HUES64 (cell line): ENCODE results near the gene TCF7L1.
A peak's percentile ranks its signal among the peaks of the same experiment; 100 is the strongest.
"Not testable (repeated sequence)": the region's sequence is repeated elsewhere in the genome, so short reads cannot be mapped to it uniquely, and the experiment has no call there.

ENCODE experiments used
- H3K27ac ChIP-seq: 2 replicates; pipeline ENCODE4 v1.7.0; 2013; ENCODE audit warnings: low read depth, low read length, inconsistent platforms
- H3K27me3 ChIP-seq: 2 replicates; pipeline ENCODE4 v1.6.1; 2013; ENCODE audit warnings: mild to moderate bottlenecking, low read length; ENCODE audit not compliant: insufficient read depth
- H3K36me3 ChIP-seq: 2 replicates; pipeline ENCODE4 v1.6.1; 2013; ENCODE audit warnings: mild to moderate bottlenecking, low read length; ENCODE audit not compliant: insufficient read depth
- H3K4me1 ChIP-seq: 2 replicates; pipeline ENCODE4 v1.6.1; 2013; ENCODE audit warnings: mild to moderate bottlenecking, low read length, moderate library complexity; ENCODE audit not compliant: insufficient read depth
- H3K4me3 ChIP-seq: 2 replicates; pipeline ENCODE4 v1.5.1; 2013; ENCODE audit warnings: mild to moderate bottlenecking, low read length, moderate library complexity
- H3K9ac ChIP-seq: 2 replicates; pipeline ENCODE4 v1.6.1; 2013; ENCODE audit warnings: mild to moderate bottlenecking, low read depth, low read length
- H3K9me3 ChIP-seq: 2 replicates; pipeline ENCODE4 v1.6.1; 2013; ENCODE audit warnings: low read depth, low read length; ENCODE audit not compliant: insufficient read depth
- WGBS: fragments of 150-250, 120-280 bp; methylation state at CpG from one replicate; pipeline ENCODE4 v1.1.7; 2013; ENCODE audit warnings: missing lambda C conversion rate; 5-methylcytosine and 5-hydroxymethylcytosine counted together

Gene TCF7L1

DNA sequence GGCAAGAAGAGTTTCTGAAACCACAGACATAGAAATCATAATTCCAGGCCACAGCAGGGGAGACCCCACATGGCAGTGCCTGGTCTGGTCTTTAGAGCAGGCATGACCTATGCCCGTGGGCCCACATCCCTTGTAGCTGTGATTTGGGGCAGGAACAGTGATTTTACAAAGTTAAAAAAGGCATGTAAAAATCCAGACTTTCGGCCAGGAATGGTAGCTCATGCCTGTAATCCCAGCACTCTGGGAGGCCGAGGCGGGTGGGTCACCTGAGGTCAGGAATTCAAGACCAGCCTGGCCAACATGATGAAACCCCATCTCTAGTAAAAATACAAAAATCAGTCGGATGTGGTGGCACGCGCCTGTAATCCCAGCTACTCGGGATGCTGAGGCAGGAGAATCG, 78.4 kb downstream of the TCF7L1 start:
- H3K9me3 ChIP-seq, H3K9ac ChIP-seq, H3K4me3 ChIP-seq, H3K27me3 ChIP-seq, H3K36me3 ChIP-seq, H3K27ac ChIP-seq: not testable (repeated sequence)
- H3K4me1 ChIP-seq, result peaks cover 37% of the 10 kb centered on the region
- WGBS, result 95% methylated on average over 9 of the region's 9 CpGs

GRCh38 chr2:85212841-85213240, 79.6 kb downstream of the TCF7L1 start:
- Histone ChIP-seq H3K4me1 (peaks cover 43% of the 10 kb centered on the region), H3K9ac (no peak overlapping the region), H3K4me3 (no peak overlapping the region), H3K36me3 (no peaks in the 10 kb centered on the region), H3K9me3 (no peaks in the 10 kb centered on the region), H3K27me3 (no peaks in the 10 kb centered on the region), H3K27ac (no peak overlapping the region)
- 85% methylated on average over 3 of the region's 3 CpGs for WGBS

GRCh38 chr2:85213404-85213803, 80.2 kb downstream of the TCF7L1 start:
- 91% methylated on average over 2 of the region's 2 CpGs for WGBS
- H3K4me3 ChIP-seq, result no peak overlapping the region
- no peak overlapping the region for H3K9ac ChIP-seq
- no peak overlapping the region for H3K27ac ChIP-seq
- H3K27me3 ChIP-seq, result no peaks in the 10 kb centered on the region
- peaks cover 43% of the 10 kb centered on the region for H3K4me1 ChIP-seq
- no peaks in the 10 kb centered on the region for H3K9me3 ChIP-seq
- H3K36me3 ChIP-seq, result no peaks in the 10 kb centered on the region

DNA sequence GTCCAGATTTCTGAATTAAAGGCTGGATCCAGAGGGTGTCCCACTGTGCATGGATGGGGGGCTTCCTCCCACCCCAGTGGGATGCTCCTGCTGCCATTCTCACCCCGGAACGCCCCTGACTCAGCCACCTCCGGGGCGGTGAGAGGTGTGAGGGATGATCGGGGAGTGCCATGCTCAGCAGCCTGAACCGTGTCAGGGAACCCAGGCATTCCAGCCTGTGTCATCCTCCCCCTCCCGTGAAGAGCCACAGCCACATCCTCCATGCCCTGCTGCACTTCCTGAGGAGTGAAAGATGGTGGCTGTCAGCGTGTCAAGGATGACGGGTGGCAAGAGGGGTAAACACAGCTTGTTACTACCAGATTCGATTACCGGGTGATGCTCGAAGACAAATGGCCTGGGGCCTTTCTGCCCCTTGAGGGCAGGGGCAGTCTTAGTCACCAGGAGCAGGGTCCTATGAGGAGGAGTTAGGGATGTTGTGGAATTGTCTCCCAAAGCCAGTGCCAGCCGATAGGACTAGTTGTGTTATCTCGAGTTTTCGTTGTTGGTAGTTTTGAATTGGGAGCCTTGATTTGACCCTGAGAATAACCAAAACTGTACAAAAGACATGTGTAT, 80.8 kb downstream of the TCF7L1 start:
- Histone ChIP-seq H3K4me3 (no peak overlapping the region), H3K27me3 (no peaks in the 10 kb centered on the region)

DNA sequence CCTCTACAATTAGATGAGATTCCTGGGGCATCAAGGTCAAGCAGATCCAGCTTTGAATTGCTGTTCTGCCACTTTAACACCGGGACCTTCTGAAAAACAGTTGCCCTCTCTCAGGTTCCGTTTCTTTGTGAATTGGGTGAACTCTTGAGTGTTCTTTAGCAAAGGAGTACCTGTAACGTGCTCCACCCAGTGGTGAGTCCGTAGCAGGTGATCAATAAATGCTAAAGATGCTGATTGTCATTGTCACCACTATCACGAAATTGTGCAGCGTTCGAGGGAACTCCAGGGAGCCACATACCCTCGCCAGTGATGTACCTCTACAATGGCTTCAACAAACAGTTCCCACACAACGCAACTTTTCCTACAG, 81.9 kb downstream of the TCF7L1 start:
- Histone ChIP-seq H3K27ac (peak overlapping the region; percentile 71; the same call in 1 of the 2 replicates), H3K27me3 (no peaks in the 10 kb centered on the region), H3K9me3 (no peaks in the 10 kb centered on the region), H3K4me1 (peaks cover 43% of the 10 kb centered on the region), H3K36me3 (no peaks in the 10 kb centered on the region), H3K4me3 (no peak overlapping the region), H3K9ac (peak overlapping the region; percentile 26; the same call in 1 of the 2 replicates)
- WGBS, result 52% methylated on average over 9 of the region's 9 CpGs

More for the DNA sequence above, 80.8 kb downstream of the TCF7L1 start:
- Histone ChIP-seq H3K9me3 (no peaks in the 10 kb centered on the region), H3K36me3 (no peaks in the 10 kb centered on the region), H3K4me1 (peaks cover 43% of the 10 kb centered on the region), H3K27ac (no peak overlapping the region), H3K9ac (no peak overlapping the region)
- 87% methylated on average over 15 of the region's 15 CpGs for WGBS

- Histone ChIP-seq H3K4me3 (no peak overlapping the region), H3K27ac (peak overlapping the region; percentile 83), H3K27me3 (no peaks in the 10 kb centered on the region), H3K9ac (peak overlapping the region; percentile 50), H3K4me1 (peaks cover 43% of the 10 kb centered on the region), H3K9me3 (no peaks in the 10 kb centered on the region), H3K36me3 (no peaks in the 10 kb centered on the region)
- WGBS, result 54% methylated on average over 16 of the region's 18 CpGs
These were observed 82.5 kb downstream of the TCF7L1 start for GRCh38 chr2:85215448-85216401.

DNA sequence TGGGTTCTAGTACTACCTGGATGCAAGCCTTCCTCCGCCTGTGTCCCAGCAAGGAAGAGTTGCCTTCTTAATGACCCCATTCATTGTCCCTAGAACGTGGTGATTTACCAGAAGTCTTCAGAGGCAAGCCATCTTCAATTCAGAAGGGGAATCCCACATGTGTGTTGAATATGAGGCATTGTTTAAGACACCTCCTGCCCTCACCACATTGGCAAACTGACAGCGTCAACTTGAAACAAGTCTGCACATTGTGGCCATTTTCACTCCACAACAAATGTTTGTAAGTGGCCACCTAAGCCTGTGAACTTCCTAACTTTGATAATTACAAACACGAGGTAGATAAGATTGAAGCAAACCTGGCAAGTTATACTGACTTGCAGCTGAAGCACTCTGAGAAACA, 83.7 kb downstream of the TCF7L1 start:
- 77% methylated on average over 4 of the region's 4 CpGs for WGBS
- H3K9me3 ChIP-seq, result no peaks in the 10 kb centered on the region
- no peak overlapping the region for H3K4me3 ChIP-seq
- H3K9ac ChIP-seq, result no peak overlapping the region
- H3K36me3 ChIP-seq, result no peaks in the 10 kb centered on the region
- H3K4me1 ChIP-seq, result peaks cover 43% of the 10 kb centered on the region
- no peaks in the 10 kb centered on the region for H3K27me3 ChIP-seq
- no peak overlapping the region for H3K27ac ChIP-seq

- H3K9me3 ChIP-seq, result no peaks in the 10 kb centered on the region
- WGBS, result 91% methylated on average over 6 of the region's 8 CpGs
- no peak overlapping the region for H3K9ac ChIP-seq
- H3K36me3 ChIP-seq, result no peaks in the 10 kb centered on the region
- H3K27ac ChIP-seq, result no peak overlapping the region
- H3K27me3 ChIP-seq, result no peaks in the 10 kb centered on the region
- H3K4me3 ChIP-seq, result no peak overlapping the region
- H3K4me1 ChIP-seq, result peaks cover 11% of the 10 kb centered on the region
These were observed 88.0 kb downstream of the TCF7L1 start for GRCh38 chr2:85221067-85221691.

DNA sequence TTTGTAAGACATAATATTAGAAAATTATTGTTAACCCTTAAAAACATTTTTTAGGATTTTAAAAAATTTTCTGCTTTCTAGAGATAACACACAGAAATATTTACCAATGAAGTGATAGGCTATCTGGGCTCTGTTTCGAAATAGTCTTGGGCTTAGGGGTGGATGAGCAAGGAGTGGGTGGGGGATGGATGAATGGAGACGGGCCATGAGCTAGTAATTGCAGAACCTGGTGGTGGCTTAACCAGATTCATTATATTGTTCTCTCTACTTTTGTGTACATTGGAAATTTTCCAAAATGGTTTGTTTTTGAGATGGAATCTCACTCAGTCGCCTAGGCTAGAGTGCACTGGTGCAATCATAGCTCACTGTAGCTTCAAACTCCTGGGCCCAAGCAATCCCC, 89.6 kb downstream of the TCF7L1 start:
- WGBS, result 96% methylated on average over 3 of the region's 3 CpGs
- Histone ChIP-seq H3K4me1 (peaks cover 8% of the 10 kb centered on the region), H3K9ac (no peak overlapping the region), H3K4me3 (no peak overlapping the region), H3K36me3 (no peaks in the 10 kb centered on the region), H3K27ac (no peak overlapping the region), H3K27me3 (no peaks in the 10 kb centered on the region), H3K9me3 (no peaks in the 10 kb centered on the region)

GRCh38 chr2:85226783-85227182, 93.6 kb downstream of the TCF7L1 start:
- Histone ChIP-seq H3K27ac (no peak overlapping the region), H3K27me3 (no peaks in the 10 kb centered on the region), H3K4me1 (peaks cover 27% of the 10 kb centered on the region), H3K36me3 (no peaks in the 10 kb centered on the region), H3K9me3 (no peaks in the 10 kb centered on the region), H3K9ac (no peak overlapping the region), H3K4me3 (no peak overlapping the region)
- WGBS, result 90% methylated on average over 8 of the region's 8 CpGs
